ENCODE measurements around the gene MRPL52. TPM values are rescaled to one million over a fixed set of nuclear protein-coding genes. Genes with fewer than 3 reads are reported as not detected.
"Not testable (repeated sequence)": the region's sequence is repeated elsewhere in the genome, so short reads cannot be mapped to it uniquely, and the experiment has no call there.

Gene MRPL52
- total RNA-seq, 1 experiment from 2014 or later: 110 TPM

DNA sequence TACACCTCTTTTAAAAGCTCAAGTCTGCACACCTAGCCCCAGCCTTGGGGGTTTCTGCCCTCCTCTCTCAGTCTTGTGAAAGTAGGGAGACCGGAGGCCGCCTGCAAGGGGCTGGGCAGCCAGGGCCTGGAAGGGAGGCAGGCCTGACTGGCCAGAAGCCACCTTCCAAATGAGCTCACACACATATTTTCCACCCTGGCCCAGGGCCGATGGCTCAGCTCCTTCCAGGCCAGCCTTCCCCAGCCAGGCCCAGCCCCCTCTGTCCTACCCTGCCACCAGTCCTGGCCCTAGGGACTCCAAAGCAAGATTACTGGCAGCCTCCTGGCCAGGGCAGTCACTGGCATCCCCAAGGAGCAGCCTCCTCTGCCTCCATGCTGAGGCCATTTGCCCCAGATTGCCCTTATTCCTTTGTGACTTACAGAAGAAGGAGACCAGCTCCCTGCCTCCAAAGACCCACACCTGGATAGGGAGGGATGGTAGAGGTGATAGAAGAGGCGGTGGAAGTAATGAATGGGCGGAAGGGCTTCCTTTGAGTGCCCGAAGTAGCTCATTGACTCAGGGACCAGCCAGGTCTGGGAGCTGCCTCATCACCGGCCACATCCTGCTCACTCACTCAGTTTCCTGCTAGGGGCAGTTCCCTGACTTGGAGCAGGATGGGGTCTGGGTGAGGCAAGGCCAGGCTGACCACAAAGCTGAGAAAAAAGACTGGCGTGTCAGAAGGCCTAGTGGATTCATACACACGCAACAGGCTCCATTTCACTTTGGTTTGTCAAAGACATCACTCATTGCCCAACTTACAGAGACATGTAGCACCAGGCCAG is 21.5 kb downstream of the MRPL52 start:
- no TSS peak for BruUV-seq (replicated peaks)
- H3K27me3 Mint-ChIP-seq (ENCODE audit: unreplicated experiment): no peaks in the 10 kb centered on the region
- CTCF ChIA-PET: interaction anchor here (0.8 to 1.8 kb wide), 7 partner anchors 21 to 295 kb away, joined by 3 to 7 read pairs (median 3); no protein-coding TSS in a partner anchor

DNA sequence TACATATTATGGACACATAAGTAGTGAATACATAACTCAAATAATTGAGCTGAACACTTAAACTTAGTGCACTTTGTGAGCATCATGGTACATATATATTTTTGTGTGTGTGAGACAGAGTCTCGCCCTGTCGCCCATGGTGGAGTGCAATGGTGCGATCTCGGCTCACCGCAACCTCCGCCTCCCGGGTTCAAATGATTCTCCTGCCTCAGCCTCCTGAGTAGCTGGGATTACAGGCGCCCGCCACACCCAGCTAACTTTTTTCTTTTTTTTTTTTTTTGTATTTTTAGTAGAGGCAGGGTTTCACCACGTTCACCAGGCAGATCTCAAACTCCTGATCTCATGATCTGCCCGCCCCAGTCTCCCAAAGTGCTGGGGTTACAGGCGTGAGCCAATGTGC is 22.5 kb downstream of the MRPL52 start:
- CTCF ChIA-PET: interaction anchor here (0.6 to 3.4 kb wide), 12 partner anchors 15 to 484 kb away, joined by 3 to 46 read pairs (median 4); partner anchors contain the start of genes MMP14 and OXA1L
- H3K27ac Mint-ChIP-seq (ENCODE audit: unreplicated experiment); H3K9me3 Mint-ChIP-seq (ENCODE audit: low read depth, unreplicated experiment); DNase-seq; H3K4me1 Mint-ChIP-seq (ENCODE audit: low read depth, unreplicated experiment); H3K27me3 Mint-ChIP-seq (ENCODE audit: unreplicated experiment); H3K4me3 Mint-ChIP-seq (ENCODE audit: low read depth, unreplicated experiment); BruUV-seq (replicated peaks); H3K36me3 Mint-ChIP-seq (ENCODE audit: insufficient read depth, unreplicated experiment): not testable (repeated sequence)
- intact Hi-C loops (cut with micrococcal nuclease; ENCODE audit: unreplicated experiment): loop anchor here (2.0 to 5.0 kb wide), 2 partner anchors 195 to 295 kb away; no protein-coding TSS in a partner anchor

More for the DNA sequence above, 21.5 kb downstream of the MRPL52 start:
- no peak for TF ChIP-seq CTCF (IDR thresholded peaks at IDR 0.05; ENCODE audit: unreplicated experiment)
- no peak overlapping the region for H3K4me3 Mint-ChIP-seq (ENCODE audit: low read depth, unreplicated experiment)
- no peaks in the 10 kb centered on the region for H3K36me3 Mint-ChIP-seq (ENCODE audit: insufficient read depth, unreplicated experiment)
- H3K27ac Mint-ChIP-seq (ENCODE audit: unreplicated experiment): no peak overlapping the region
- no peaks in the 10 kb centered on the region for H3K9me3 Mint-ChIP-seq (ENCODE audit: low read depth, unreplicated experiment)
- DNase-seq: no peak
- intact Hi-C loops (cut with micrococcal nuclease; ENCODE audit: unreplicated experiment): loop anchor here (5.0 kb wide), 1 partner anchor 194 kb away; no protein-coding TSS in a partner anchor
- no peaks in the 10 kb centered on the region for H3K4me1 Mint-ChIP-seq (ENCODE audit: low read depth, unreplicated experiment)

DNA sequence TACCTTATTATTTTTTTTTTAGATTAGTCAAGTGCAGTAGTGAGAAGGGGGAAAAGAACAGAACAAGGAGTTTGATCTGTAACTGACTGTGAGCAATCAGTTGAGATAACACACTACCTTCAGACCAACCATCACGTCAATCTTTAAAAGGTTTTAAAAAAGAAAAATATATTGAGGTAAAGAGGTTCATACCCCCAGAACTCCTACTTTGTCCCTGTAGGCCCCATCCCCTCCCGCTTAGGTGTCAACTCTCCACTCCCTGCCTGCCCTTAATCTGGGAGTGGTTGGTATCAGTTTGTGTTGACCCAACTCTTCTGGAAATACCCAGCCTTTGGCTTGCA is 22.9 kb downstream of the MRPL52 start:
- Mint-ChIP-seq H3K27ac (ENCODE audit: unreplicated experiment) (no peak overlapping the region), H3K27me3 (ENCODE audit: unreplicated experiment) (no peaks in the 10 kb centered on the region), H3K4me1 (ENCODE audit: low read depth, unreplicated experiment) (no peaks in the 10 kb centered on the region), H3K4me3 (ENCODE audit: low read depth, unreplicated experiment) (no peak overlapping the region), H3K9me3 (ENCODE audit: low read depth, unreplicated experiment) (no peaks in the 10 kb centered on the region), H3K36me3 (ENCODE audit: insufficient read depth, unreplicated experiment) (no peaks in the 10 kb centered on the region)
- CTCF ChIA-PET: interaction anchor here (0.6 to 3.4 kb wide), 12 partner anchors 13 to 263 kb away, joined by 3 to 46 read pairs (median 4); partner anchors contain the start of genes MMP14 and OXA1L
- no TSS peak for BruUV-seq (replicated peaks)
- intact Hi-C loops (cut with micrococcal nuclease; ENCODE audit: unreplicated experiment): loop anchor here (2.0 to 5.0 kb wide), 2 partner anchors 195 to 296 kb away; no protein-coding TSS in a partner anchor
- TF ChIP-seq CTCF (IDR thresholded peaks at IDR 0.05; ENCODE audit: unreplicated experiment): no peak
- DNase-seq: no peak

- DNase-seq: peak; percentile 91
- Mint-ChIP-seq H3K36me3 (ENCODE audit: insufficient read depth, unreplicated experiment) (no peaks in the 10 kb centered on the region), H3K27ac (ENCODE audit: unreplicated experiment) (peak overlapping the region; percentile 51), H3K4me3 (ENCODE audit: low read depth, unreplicated experiment) (peak overlapping the region; percentile 52), H3K27me3 (ENCODE audit: unreplicated experiment) (no peaks in the 10 kb centered on the region), H3K9me3 (ENCODE audit: low read depth, unreplicated experiment) (no peaks in the 10 kb centered on the region), H3K4me1 (ENCODE audit: low read depth, unreplicated experiment) (no peaks in the 10 kb centered on the region)
- intact Hi-C loops (cut with micrococcal nuclease; ENCODE audit: unreplicated experiment): loop anchor here (1.0 to 5.0 kb wide), 4 partner anchors 30 to 296 kb away; no protein-coding TSS in a partner anchor
- peak; percentile 77 for TF ChIP-seq CTCF (IDR thresholded peaks at IDR 0.05; ENCODE audit: unreplicated experiment)
- CTCF ChIA-PET: interaction anchor here (0.6 to 3.4 kb wide), 14 partner anchors 14 to 263 kb away, joined by 3 to 46 read pairs (median 4); partner anchors contain the start of genes LRP10, MMP14 and OXA1L
- no TSS peak for BruUV-seq (replicated peaks)
Measured at GRCh38 chr14:22852940-22853767, 23.5 kb downstream of the MRPL52 start.

DNA sequence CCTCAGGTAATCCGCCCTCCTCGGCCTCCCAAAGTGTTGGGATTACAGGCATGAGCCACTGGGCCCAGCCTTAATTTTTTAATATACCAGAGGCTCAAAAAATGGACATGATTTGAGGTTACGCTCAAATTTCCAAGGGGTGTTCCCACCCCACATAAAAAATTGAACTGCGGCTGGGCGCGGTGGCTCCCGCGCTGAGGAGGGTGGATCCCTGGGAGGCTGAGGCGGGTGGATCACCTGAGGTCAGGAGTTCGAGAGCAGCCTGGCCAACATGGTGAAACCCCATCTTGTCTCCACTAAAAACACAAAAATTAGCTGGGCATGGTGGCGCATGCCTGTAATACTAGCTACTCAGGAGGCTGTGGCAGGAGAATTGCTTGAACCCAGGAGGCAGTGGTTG is 24.6 kb downstream of the MRPL52 start:
- not testable (repeated sequence) for H3K27me3 Mint-ChIP-seq (ENCODE audit: unreplicated experiment); BruUV-seq (replicated peaks); H3K9me3 Mint-ChIP-seq (ENCODE audit: low read depth, unreplicated experiment); H3K36me3 Mint-ChIP-seq (ENCODE audit: insufficient read depth, unreplicated experiment); H3K27ac Mint-ChIP-seq (ENCODE audit: unreplicated experiment); DNase-seq; H3K4me3 Mint-ChIP-seq (ENCODE audit: low read depth, unreplicated experiment); H3K4me1 Mint-ChIP-seq (ENCODE audit: low read depth, unreplicated experiment)
- CTCF ChIA-PET: interaction anchor here (0.7 to 3.4 kb wide), 10 partner anchors 15 to 247 kb away, joined by 3 to 46 read pairs (median 4); partner anchors contain the start of genes LRP10 and PSMB5
- intact Hi-C loops (cut with micrococcal nuclease; ENCODE audit: unreplicated experiment): loop anchor here (5.0 kb wide), 1 partner anchor 197 kb away; no protein-coding TSS in a partner anchor
